WTC11 (cell line): Measurements from ENCODE around the gene STAT3.
"Not testable (repeated sequence)": the region's sequence is repeated elsewhere in the genome, so short reads cannot be mapped to it uniquely, and the experiment has no call there.

Source experiments
- ELF4 ChIP-seq: sonication (generic); formaldehyde crosslinking; IDR thresholded peaks from 2 replicates; pipeline ENCODE4 v1.8.1; 2022; ENCODE audit warnings: low read depth, mild to moderate bottlenecking, moderate library complexity, missing genetic modification reagents
- ESRRA ChIP-seq: sonication (generic); formaldehyde crosslinking; IDR thresholded peaks from 2 replicates; pipeline ENCODE4 v1.8.1; 2022; ENCODE audit warnings: mild to moderate bottlenecking, missing genetic modification reagents, borderline replicate concordance
- FOXK1 ChIP-seq: sonication (generic); formaldehyde crosslinking; IDR thresholded peaks from 2 replicates; pipeline ENCODE4 v1.8.0; 2022; ENCODE audit warnings: mild to moderate bottlenecking, moderate library complexity, missing genetic modification reagents
- GTF2I ChIP-seq: fragments of 250-450 bp; sonication (Bioruptor Pico); conservative IDR thresholded peaks from 2 replicates; pipeline ENCODE4 v1.4.0; 2021; ENCODE audit warnings: mild to moderate bottlenecking
- JAZF1 ChIP-seq: fragments of 250-450 bp; sonication (Bioruptor Pico); IDR thresholded peaks from 2 replicates; pipeline ENCODE4 v1.9.0; 2021; ENCODE audit warnings: moderate library complexity, mild to moderate bottlenecking, inconsistent platforms
- OVOL2 ChIP-seq: fragments of 250-450 bp; sonication (Bioruptor Pico); IDR thresholded peaks from 2 replicates; pipeline ENCODE4 v1.9.0; 2021; ENCODE audit warnings: mild to moderate bottlenecking, borderline replicate concordance
- RORB ChIP-seq: fragments of 250-450 bp; sonication (Bioruptor Pico); IDR thresholded peaks from 2 replicates; pipeline ENCODE4 v1.9.0; 2021; ENCODE audit warnings: mild to moderate bottlenecking
- SMAD3 ChIP-seq: sonication (generic); formaldehyde crosslinking; IDR thresholded peaks from 2 replicates; pipeline ENCODE4 v1.8.0; 2022; ENCODE audit warnings: missing genetic modification reagents, mild to moderate bottlenecking, borderline replicate concordance
- TF ChIP-seq, protein P1 (sequence below): sonication (generic); formaldehyde crosslinking; IDR thresholded peaks from 2 replicates; pipeline ENCODE4 v1.8.1; 2023; ENCODE audit warnings: mild to moderate bottlenecking, missing genetic modification reagents, moderate library complexity
- TF ChIP-seq, protein P2 (sequence below): sonication (generic); formaldehyde crosslinking; IDR thresholded peaks from 2 replicates; pipeline ENCODE4 v1.8.0; 2022; ENCODE audit warnings: mild to moderate bottlenecking, missing genetic modification reagents
- TF ChIP-seq, protein P3 (sequence below): fragments of 200-600 bp; IDR thresholded peaks from 2 replicates; pipeline ENCODE4 v1.8.0; 2022; ENCODE audit warnings: antibody characterized with exemption
- TF ChIP-seq, protein P4 (sequence below): sonication (generic); formaldehyde crosslinking; IDR thresholded peaks from 2 replicates; pipeline ENCODE4 v1.8.0; 2023; ENCODE audit warnings: missing genetic modification reagents

DNA sequence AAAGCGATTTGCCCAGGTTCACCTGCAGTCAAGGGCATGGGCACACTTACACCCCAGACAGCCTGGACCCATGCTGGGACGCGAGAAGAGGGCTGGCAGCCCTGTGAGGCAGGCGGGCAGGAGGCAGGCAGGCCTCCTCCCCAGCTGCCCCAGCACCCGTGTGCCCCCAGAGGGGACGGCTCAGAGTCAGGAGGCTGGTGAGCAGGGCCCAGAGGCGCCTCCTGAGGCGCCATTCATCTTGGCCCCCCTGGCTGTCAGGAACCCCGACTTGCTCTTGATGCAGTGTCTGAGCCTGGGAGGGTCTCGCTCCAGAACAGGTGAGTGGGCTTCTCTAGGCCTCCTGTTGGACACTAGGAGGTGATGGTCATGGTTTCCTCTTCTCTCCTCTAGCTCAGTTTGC lies 88.9 kb downstream of the STAT3 start:
- TF ChIP-seq, protein P1, sequence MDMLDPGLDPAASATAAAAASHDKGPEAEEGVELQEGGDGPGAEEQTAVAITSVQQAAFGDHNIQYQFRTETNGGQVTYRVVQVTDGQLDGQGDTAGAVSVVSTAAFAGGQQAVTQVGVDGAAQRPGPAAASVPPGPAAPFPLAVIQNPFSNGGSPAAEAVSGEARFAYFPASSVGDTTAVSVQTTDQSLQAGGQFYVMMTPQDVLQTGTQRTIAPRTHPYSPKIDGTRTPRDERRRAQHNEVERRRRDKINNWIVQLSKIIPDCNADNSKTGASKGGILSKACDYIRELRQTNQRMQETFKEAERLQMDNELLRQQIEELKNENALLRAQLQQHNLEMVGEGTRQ, result not testable (repeated sequence)
- TF ChIP-seq, protein P2, sequence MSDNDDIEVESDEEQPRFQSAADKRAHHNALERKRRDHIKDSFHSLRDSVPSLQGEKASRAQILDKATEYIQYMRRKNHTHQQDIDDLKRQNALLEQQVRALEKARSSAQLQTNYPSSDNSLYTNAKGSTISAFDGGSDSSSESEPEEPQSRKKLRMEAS (CRISPR knock-in tag), result not testable (repeated sequence)
- TF ChIP-seq, protein P3, sequence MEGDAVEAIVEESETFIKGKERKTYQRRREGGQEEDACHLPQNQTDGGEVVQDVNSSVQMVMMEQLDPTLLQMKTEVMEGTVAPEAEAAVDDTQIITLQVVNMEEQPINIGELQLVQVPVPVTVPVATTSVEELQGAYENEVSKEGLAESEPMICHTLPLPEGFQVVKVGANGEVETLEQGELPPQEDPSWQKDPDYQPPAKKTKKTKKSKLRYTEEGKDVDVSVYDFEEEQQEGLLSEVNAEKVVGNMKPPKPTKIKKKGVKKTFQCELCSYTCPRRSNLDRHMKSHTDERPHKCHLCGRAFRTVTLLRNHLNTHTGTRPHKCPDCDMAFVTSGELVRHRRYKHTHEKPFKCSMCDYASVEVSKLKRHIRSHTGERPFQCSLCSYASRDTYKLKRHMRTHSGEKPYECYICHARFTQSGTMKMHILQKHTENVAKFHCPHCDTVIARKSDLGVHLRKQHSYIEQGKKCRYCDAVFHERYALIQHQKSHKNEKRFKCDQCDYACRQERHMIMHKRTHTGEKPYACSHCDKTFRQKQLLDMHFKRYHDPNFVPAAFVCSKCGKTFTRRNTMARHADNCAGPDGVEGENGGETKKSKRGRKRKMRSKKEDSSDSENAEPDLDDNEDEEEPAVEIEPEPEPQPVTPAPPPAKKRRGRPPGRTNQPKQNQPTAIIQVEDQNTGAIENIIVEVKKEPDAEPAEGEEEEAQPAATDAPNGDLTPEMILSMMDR, result not testable (repeated sequence)
- not testable (repeated sequence) for TF ChIP-seq JAZF1; ESRRA (CRISPR knock-in tag); FOXK1 (CRISPR knock-in tag); SMAD3 (CRISPR knock-in tag); ELF4 (CRISPR knock-in tag); OVOL2 (CRISPR knock-in tag); RORB (CRISPR knock-in tag); GTF2I (CRISPR knock-in tag)
- TF ChIP-seq, protein P4, sequence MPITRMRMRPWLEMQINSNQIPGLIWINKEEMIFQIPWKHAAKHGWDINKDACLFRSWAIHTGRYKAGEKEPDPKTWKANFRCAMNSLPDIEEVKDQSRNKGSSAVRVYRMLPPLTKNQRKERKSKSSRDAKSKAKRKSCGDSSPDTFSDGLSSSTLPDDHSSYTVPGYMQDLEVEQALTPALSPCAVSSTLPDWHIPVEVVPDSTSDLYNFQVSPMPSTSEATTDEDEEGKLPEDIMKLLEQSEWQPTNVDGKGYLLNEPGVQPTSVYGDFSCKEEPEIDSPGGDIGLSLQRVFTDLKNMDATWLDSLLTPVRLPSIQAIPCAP (CRISPR knock-in tag), result not testable (repeated sequence)
